Gastroesophageal sphincter (tissue), 4 donors: ENCODE measurements around the gene DCC. TPM values are rescaled to one million over a fixed set of nuclear protein-coding genes. Genes with fewer than 3 reads are reported as not detected.

Experiments used
- ATAC-seq: fragments of 150-250 bp; one replicate; pipeline ENCODE4 v1.9.1; 2016; ENCODE audit warnings: mild to moderate bottlenecking, moderate library complexity
- H3K27ac ChIP-seq, 4 donors: fragments of 200-600 bp; sonication (generic) in 3 of 4; 1 replicate in 3 of 4; 2 replicates in 1 of 4; pipeline ENCODE4 v1.5.1; 2016 to 2019
- H3K27me3 ChIP-seq: fragments of 200-600 bp; sonication (generic); one replicate; pipeline ENCODE4 v1.5.1; 2019
- H3K36me3 ChIP-seq, 2 donors: fragments of 200-600 bp; sonication (generic); one replicate each; pipeline ENCODE4 v1.5.1; 2019; ENCODE audit warnings: control low read depth in 1 of 2
- H3K4me1 ChIP-seq, 3 donors: fragments of 200-600 bp; sonication (generic); 1 replicate in 2 of 3; 2 replicates in 1 of 3; pipeline ENCODE4 v1.5.1; 2016 to 2019; ENCODE audit warnings: control low read depth in 2 of 3
- H3K4me3 ChIP-seq, 2 donors: fragments of 200-600 bp; sonication (generic); one replicate each; pipeline ENCODE4 v1.5.1; 2019; ENCODE audit warnings: mild to moderate bottlenecking in 1 of 2, moderate library complexity in 1 of 2
- H3K9me3 ChIP-seq, 3 donors: fragments of 200-600 bp; sonication (generic); one replicate each; pipeline ENCODE4 v1.5.1; 2017 to 2019; ENCODE audit warnings: control low read depth in 2 of 3
- CTCF ChIP-seq, 4 experiments: fragments of 200-600 bp in 2 of 4; fragments of 450-650 bp in 2 of 4; sonication (generic) in 1 of 4; IDR thresholded peaks; one replicate each; pipeline ENCODE4 v1.5.1; 2017 to 2019; ENCODE audit warnings: antibody characterized with exemption in 4 of 4, mild to moderate bottlenecking in 2 of 4, moderate library complexity in 2 of 4
- EP300 ChIP-seq: sonication (generic); formaldehyde crosslinking; IDR thresholded peaks from one replicate; pipeline ENCODE4 v1.6.1; 2017; ENCODE audit warnings: antibody characterized with exemption, mild to moderate bottlenecking
- POLR2A ChIP-seq, 2 donors: fragments of 450-650 bp; IDR thresholded peaks; one replicate each; pipeline ENCODE4 v1.6.1; 2017; ENCODE audit warnings: antibody characterized with exemption in 2 of 2, mild to moderate bottlenecking in 2 of 2, moderate library complexity in 1 of 2
- POLR2AphosphoS5 ChIP-seq: sonication (generic); formaldehyde crosslinking; IDR thresholded peaks from one replicate; pipeline ENCODE4 v1.6.1; 2017; ENCODE audit warnings: antibody characterized with exemption
- WGBS, 2 donors: methylation state at CpG; one replicate each; pipeline ENCODE4 v1.1.5; 2018; ENCODE audit warnings: low coverage in 1 of 2; 5-methylcytosine and 5-hydroxymethylcytosine counted together
- total RNA-seq, 4 donors: library from RNA; depleted of rRNA; stranded (reverse); fragments of >200 nt; gene quantifications; one replicate each; pipeline ENCODE4 v1.1.0, GENCODE V29; 2016

Gene DCC
- total RNA-seq, 4 donors from 2014 or later, result 0.13 to 0.54 (median 0.47) TPM; not detected in 1

GRCh38 chr18:52408800-52409302 is 68.9 kb downstream of the DCC start:
- H3K4me1 ChIP-seq, result no peaks in the 10 kb centered on the region
- 13 to 32% methylated on average over 2 of the region's 2 CpGs for WGBS, 2 donors
- no peak overlapping the region for H3K27ac ChIP-seq
- no peaks in the 10 kb centered on the region for H3K36me3 ChIP-seq
- H3K4me3 ChIP-seq, result no peak overlapping the region
- ATAC-seq, result no peak
- no peaks in the 10 kb centered on the region for H3K9me3 ChIP-seq
- no peaks in the 10 kb centered on the region for H3K27me3 ChIP-seq
- TF ChIP-seq POLR2AphosphoS5 (no peak), EP300 (no peak), CTCF (IDR thresholded peaks at IDR 0.05) (no peak), POLR2A (IDR thresholded peaks at IDR 0.05) (no peak)

GRCh38 chr18:52409727-52410126 is 69.7 kb downstream of the DCC start:
- Histone ChIP-seq H3K4me1 (no peaks in the 10 kb centered on the region), H3K27ac (no peak overlapping the region), H3K36me3 (no peaks in the 10 kb centered on the region), H3K27me3 (no peaks in the 10 kb centered on the region), H3K4me3 (no peak overlapping the region), H3K9me3 (no peaks in the 10 kb centered on the region)
- TF ChIP-seq CTCF (IDR thresholded peaks at IDR 0.05) (no peak), POLR2A (IDR thresholded peaks at IDR 0.05) (no peak), EP300 (no peak), POLR2AphosphoS5 (no peak)
- WGBS, 2 donors, result 33 to 80% methylated on average over 1 of the region's 1 CpG
- no peak for ATAC-seq

GRCh38 chr18:52415131-52415530 is 75.1 kb downstream of the DCC start:
- H3K27me3 ChIP-seq, result no peaks in the 10 kb centered on the region
- ATAC-seq, result no peak
- TF ChIP-seq EP300, result no peak
- TF ChIP-seq POLR2AphosphoS5, result no peak
- TF ChIP-seq CTCF (IDR thresholded peaks at IDR 0.05), result no peak
- no peak for TF ChIP-seq POLR2A (IDR thresholded peaks at IDR 0.05)
- H3K27ac ChIP-seq, result no peak overlapping the region
- H3K4me3 ChIP-seq, result no peak overlapping the region
- WGBS, 2 donors, result 45 to 54% methylated on average over 2 to 3 of the region's 3 CpGs
- no peaks in the 10 kb centered on the region for H3K9me3 ChIP-seq
- H3K4me1 ChIP-seq, result no peaks in the 10 kb centered on the region
- H3K36me3 ChIP-seq, result no peaks in the 10 kb centered on the region

- WGBS, 2 donors, result 36 to 48% methylated on average over 3 of the region's 3 CpGs
- no peak for ATAC-seq
- Histone ChIP-seq H3K4me3 (no peak overlapping the region), H3K27ac (no peak overlapping the region), H3K27me3 (no peaks in the 10 kb centered on the region), H3K4me1 (no peaks in the 10 kb centered on the region), H3K9me3 (no peaks in the 10 kb centered on the region), H3K36me3 (no peaks in the 10 kb centered on the region)
- no peak for TF ChIP-seq POLR2AphosphoS5
- TF ChIP-seq CTCF (IDR thresholded peaks at IDR 0.05), result no peak
- no peak for TF ChIP-seq EP300
- TF ChIP-seq POLR2A (IDR thresholded peaks at IDR 0.05), result no peak
Measured at GRCh38 chr18:52422985-52423601, 83.1 kb downstream of the DCC start.

- no peak for ATAC-seq
- H3K27me3 ChIP-seq, result no peaks in the 10 kb centered on the region
Measured at GRCh38 chr18:52426041-52426440, 86.0 kb downstream of the DCC start.

More at GRCh38 chr18:52426041-52426440, 86.0 kb downstream of the DCC start:
- Histone ChIP-seq H3K27ac (no peak overlapping the region), H3K4me1 (no peaks in the 10 kb centered on the region), H3K9me3 (no peaks in the 10 kb centered on the region), H3K36me3 (no peaks in the 10 kb centered on the region), H3K4me3 (no peak overlapping the region)
- 79 to 84% methylated on average over 2 to 4 of the region's 4 CpGs for WGBS, 2 donors
- TF ChIP-seq POLR2A (IDR thresholded peaks at IDR 0.05), result no peak
- TF ChIP-seq CTCF (IDR thresholded peaks at IDR 0.05), result no peak
- TF ChIP-seq POLR2AphosphoS5, result no peak
- TF ChIP-seq EP300, result no peak
